GM19395 (cell line): ENCODE measurements around the gene GPER1.

Source experiments
- ATAC-seq: cut with Tn5 transposase; IDR thresholded peaks from one replicate; pipeline ENCODE4 v1.9.1; 2021; ENCODE audit warnings: mild to moderate bottlenecking, moderate library complexity; ENCODE audit not compliant: unreplicated experiment

The GPER1 gene

DNA sequence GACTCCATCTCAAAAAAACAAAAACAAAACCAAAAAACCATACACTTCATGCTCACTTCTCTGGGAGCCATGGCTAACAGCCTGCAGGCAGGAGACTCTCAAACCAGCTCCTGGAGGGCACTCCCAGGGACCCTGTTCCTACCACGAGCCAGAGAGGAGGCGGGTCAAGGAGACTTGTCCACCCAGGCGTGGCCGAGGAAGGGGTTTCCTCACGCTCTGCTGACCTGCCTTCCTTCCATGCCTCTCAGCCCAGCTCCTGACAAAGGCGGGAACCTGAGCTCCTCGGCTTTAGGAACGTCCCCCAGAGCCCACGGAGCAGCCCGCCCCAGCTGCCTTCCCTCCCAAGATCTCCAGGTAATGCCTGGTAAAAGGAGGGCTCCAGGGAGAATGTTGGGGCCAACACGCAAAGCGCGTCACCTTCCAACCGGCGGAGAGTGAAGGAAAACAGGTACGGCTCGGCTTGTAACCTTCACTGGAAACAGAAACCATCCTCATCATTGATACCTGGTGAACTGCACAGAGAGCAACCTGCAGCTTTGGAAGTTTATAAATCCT is 34.0 kb upstream of the GPER1 start:
- ATAC-seq, result no peak

DNA sequence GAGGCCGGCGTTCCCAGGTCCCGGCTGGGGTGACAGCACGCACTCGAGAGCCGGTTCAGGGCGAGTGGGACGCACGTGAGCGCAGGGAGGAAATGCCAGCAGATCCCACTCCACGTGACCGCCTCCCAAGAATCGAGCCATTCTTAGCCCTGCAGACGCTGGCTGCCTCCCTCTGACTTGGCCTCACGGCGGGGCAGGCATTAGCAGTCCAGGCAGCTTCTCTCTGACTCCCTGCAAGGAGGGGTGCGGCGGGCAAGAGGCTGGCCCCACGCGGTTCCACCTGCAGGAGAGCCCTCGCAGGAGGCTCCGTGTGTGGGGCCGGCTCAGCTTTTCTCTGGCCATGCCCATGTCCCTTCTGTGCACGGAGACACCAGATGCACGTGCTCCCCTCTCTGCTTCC is 33.5 kb upstream of the GPER1 start:
- no peak for ATAC-seq

GRCh38 chr7:1054861-1055450 is 33.0 kb upstream of the GPER1 start:
- ATAC-seq, result no peak

GRCh38 chr7:1055491-1055955 is 32.4 kb upstream of the GPER1 start:
- ATAC-seq, result no peak

- no peak for ATAC-seq
Measured at GRCh38 chr7:1055956-1056784, 31.7 kb upstream of the GPER1 start.

DNA sequence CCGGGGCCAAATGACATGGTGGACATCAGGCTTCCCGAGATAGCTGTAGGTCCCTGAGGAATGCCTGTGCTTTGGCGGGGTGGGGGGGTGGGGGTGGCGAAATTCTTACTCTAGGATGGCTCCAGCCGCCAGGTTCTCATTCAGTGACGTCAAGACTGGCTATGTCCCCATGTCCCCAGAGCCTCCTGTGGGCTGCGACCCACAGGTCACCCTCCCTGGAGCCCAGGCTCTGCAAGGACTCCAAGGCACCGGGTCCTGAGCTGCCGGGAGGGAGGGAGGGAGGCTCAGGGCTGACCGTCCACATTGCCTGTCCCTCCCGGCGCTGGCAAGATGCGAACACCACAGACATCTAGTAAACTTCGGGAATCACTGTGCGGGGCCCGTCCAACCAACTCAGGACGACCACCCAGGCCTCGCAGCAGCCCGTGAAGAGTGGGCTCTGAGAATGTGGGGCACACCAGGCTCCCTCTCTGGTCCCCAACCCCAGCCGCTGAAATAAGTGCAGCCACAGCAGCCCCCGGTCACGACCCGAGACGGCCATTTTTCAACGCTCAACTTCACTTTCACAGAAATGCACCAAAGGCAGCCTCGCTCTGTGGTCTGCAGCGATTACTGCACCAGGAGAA is 31.0 kb upstream of the GPER1 start:
- no peak for ATAC-seq

DNA sequence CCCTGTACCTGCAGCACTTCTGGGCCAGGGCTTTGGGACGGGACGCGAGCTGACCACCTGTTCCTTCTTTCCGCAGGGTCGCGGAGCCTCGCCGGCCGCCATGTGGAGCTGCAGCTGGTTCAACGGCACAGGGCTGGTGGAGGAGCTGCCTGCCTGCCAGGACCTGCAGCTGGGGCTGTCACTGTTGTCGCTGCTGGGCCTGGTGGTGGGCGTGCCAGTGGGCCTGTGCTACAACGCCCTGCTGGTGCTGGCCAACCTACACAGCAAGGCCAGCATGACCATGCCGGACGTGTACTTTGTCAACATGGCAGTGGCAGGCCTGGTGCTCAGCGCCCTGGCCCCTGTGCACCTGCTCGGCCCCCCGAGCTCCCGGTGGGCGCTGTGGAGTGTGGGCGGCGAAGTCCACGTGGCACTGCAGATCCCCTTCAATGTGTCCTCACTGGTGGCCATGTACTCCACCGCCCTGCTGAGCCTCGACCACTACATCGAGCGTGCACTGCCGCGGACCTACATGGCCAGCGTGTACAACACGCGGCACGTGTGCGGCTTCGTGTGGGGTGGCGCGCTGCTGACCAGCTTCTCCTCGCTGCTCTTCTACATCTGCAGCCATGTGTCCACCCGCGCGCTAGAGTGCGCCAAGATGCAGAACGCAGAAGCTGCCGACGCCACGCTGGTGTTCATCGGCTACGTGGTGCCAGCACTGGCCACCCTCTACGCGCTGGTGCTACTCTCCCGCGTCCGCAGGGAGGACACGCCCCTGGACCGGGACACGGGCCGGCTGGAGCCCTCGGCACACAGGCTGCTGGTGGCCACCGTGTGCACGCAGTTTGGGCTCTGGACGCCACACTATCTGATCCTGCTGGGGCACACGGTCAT is 30.3 kb upstream of the GPER1 start:
- ATAC-seq, result no peak

GRCh38 chr7:1058311-1058710 is 29.6 kb upstream of the GPER1 start:
- ATAC-seq, result no peak

DNA sequence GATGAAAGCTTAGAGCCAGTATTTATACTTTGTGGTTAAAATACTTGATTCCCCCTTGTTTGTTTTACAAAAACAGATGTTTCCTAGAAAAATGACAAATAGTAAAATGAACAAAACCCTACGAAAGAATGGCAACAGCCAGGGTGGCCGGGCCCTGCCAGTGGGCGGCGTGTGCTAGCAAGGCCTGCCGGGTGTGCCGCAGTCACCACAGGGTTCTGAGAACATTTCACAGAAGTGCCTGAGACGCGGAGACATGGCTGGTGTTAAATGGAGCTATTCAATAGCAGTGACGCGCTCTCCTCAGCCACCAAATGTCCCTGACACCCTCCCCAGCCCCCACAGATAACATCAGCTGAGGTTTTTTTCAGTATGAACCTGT is 29.1 kb upstream of the GPER1 start:
- ATAC-seq, result no peak

DNA sequence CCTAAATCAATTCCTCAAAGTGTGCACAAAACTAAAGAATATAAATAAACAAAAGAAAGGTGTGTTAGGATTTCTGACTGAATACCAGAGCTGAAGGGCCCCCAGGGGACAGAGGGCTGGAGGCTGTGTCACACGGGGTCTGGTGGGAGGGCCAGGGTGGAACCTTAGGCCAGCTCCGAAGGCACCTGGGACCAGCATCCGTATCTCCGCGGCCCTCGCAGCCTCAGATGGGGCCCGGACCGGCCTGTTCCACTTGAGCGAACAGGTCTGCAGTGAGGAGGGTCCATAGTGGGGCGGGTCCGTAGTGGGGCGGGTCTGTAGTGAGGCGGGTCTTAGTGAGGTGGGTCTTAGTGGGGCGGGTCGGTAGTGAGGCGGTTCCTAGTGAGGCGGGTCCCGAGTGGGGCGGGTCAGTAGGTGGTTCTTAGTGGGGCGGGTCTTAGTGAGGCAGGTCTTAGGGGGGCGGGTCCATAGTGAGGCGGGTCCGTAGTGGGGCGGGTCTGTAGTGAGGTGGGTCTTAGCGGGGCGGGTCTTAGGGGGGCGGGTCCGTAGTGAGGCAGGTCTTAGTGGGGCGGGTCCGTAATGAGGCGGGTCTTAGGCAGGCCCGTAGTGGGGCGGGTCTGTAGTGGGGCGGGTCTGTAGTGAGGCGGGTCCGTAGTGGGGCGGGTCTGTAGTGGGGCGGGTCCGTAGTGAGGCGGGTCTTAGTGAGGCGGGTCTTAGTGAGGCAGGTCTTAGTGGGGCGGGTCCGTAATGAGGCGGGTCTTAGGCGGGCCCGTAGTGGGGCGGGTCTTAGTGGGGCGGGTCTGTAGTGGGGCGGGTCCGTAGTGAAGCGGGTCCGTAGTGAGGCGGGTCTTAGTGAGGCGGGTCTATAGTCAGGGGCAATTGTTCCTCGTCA is 28.5 kb upstream of the GPER1 start:
- ATAC-seq, result no peak

DNA sequence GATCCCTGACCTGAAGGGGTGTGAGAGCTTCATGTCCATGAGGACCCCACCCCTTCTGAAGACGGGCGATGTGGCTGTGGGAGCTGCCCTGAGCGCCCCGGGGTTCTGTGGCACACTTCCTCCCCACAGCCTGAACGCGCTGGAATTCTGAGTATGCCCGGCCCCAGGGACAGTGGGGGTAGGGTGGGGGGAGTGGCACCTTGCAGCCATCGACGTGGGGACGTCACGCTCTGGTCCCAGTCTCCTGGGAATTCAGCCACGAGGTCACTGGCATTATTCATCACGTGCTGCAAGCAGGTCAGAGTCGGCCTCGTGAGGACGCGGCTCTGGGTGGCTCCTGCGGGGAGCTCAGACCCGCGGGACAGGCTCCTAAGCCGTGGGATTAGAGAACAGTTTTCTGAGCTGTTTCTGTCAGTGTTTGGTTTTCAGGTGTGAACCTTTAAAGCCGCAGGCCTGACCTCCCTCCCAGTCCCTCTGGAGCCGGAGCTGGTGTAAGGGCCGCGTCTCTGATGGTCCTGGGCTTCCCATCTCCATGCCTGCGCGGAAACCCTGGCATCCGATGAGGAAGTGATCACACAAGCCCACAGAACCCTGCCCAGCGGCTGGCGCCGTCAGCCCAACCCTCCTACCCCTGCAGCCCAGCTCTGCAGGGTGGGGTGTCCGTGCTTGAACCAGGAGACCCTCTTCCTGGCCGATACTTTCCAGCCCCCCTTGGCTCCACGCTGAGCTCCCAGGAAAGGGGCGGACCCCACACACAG is 27.4 kb upstream of the GPER1 start:
- no peak for ATAC-seq

DNA sequence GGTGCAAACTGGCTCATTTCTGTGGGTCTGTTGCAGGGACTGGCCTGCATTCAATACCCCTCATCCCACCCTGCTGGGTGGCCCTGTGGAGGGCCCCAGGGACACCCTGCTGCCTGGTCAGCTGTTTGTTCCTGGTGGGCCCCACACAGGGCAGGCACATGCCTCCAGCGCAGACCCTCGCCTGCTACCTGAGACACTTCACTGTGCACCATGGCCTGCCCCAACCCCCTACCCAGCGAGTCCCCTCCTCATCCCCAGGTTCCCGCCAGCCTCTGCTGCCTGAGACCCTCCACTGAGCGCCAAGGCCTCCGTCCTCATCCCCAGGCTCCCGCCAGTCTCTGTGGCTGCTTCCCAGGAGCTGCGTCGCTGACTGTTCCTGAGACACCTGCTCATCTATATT is 26.7 kb upstream of the GPER1 start:
- ATAC-seq, result no peak

GRCh38 chr7:1062296-1063294 is 25.3 kb upstream of the GPER1 start:
- ATAC-seq, result peak; percentile 69

GRCh38 chr7:1063361-1063760 is 24.6 kb upstream of the GPER1 start:
- no peak for ATAC-seq

- no peak for ATAC-seq
Measured at GRCh38 chr7:1064581-1064980, 23.3 kb upstream of the GPER1 start.

DNA sequence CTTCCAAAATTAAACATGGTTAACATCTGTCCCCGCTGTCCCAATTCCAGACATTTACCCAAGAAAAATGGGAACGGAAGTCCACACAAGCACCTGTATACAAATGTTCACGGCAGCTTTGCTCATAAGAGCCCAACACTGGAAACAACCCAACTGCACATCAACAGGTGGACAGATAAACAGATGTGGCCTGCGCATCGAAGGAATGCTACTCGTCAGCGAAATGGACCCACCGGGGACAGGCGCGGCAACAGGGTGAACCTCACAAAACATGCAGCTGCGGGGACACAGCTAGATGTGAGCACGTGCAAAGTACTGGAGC is 22.7 kb upstream of the GPER1 start:
- no peak for ATAC-seq

DNA sequence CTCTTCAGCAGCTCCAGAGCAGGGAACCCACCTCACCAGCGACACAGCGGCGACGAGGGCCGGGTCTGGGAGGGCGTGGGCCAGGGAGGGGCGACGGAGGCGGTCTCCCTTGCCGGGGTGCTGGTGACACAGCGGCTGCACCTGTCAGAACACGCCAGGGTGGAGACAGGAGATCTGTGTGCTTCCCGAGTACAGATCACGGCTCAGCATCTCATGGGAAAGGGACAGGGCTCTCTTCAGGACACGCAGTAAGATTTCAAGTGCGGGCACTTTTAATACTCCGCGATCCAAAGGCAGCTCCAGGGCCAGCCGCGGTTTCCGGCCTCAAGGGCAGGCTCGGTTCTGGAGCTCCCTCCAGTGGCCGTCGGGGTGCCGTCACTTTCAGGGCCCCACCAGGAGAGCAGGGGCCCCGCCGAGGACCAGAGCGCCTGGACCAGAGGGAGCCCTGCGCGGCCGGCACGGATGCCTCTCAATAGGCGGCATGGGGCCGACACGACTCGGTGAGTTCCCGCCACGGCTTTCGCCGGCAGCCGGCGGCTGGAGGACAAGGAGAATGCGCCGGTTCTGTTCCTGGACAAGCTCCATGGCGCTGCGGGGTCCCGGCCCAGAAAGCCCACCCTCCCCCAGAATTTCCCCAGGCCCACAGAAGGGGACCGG is 22.2 kb upstream of the GPER1 start:
- ATAC-seq, result peak; percentile 61

DNA sequence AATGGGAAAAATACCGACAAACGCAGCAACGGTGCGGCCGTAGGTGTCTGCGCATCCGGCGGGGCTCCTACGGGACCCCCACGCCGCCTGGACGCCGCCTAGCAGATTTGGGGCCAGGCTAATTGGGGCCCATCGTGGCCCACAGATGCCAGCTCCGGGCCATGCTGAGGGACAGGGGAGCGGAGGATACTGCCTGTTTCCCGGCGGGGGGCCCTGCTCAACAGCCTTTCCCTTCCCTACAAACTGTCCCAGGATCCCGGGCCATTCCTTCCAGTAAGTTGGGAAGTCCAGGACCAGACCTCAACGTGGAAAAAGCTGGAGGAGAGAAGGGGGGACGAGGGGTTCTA is 21.7 kb upstream of the GPER1 start:
- no peak for ATAC-seq
